IPS-15b (cell line): Measurements from ENCODE around the gene BARD1.
"Not testable (repeated sequence)": the region's sequence is repeated elsewhere in the genome, so short reads cannot be mapped to it uniquely, and the experiment has no call there.

Experiments
- H3K27me3 ChIP-seq: one replicate; pipeline ENCODE4 v1.6.1; 2013; ENCODE audit warnings: low read length; ENCODE audit not compliant: control insufficient read depth, insufficient read depth
- H3K36me3 ChIP-seq: one replicate; pipeline ENCODE4 v1.6.1; 2013; ENCODE audit warnings: low read length; ENCODE audit not compliant: control insufficient read depth, insufficient read depth
- H3K4me1 ChIP-seq: one replicate; pipeline ENCODE4 v1.6.1; 2013; ENCODE audit warnings: mild to moderate bottlenecking, low read length; ENCODE audit not compliant: control insufficient read depth, insufficient read depth
- H3K4me3 ChIP-seq: one replicate; pipeline ENCODE4 v1.5.1; 2013; ENCODE audit warnings: low read depth, low read length
- H3K9ac ChIP-seq: one replicate; pipeline ENCODE4 v1.6.1; 2013; ENCODE audit warnings: low read depth, mild to moderate bottlenecking, low read length
- H3K9me3 ChIP-seq: one replicate; pipeline ENCODE4 v1.6.1; 2013; ENCODE audit warnings: mild to moderate bottlenecking, low read length; ENCODE audit not compliant: control insufficient read depth, insufficient read depth

BARD1 gene

DNA sequence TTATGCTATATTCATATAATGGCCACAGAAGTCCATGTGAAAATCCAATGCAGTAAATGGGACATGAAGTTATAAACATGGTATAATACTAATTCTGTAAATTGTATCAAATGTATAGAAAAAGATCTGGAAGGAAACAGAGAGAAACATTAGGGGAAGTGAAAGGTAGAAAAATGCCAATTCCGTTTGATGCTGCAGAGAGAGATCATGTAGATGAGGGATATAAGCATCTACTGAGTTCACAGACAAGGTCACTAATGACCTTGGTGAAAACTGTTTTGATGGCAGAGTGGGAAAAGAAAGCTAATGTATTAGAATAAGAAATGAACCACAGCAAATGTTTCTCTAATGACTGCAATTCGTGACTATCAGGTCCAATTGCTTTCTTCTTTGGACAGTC, 56.0 kb downstream of the BARD1 start:
- H3K4me1 ChIP-seq = no peaks in the 10 kb centered on the region
- H3K9me3 ChIP-seq = no peaks in the 10 kb centered on the region
- no peak overlapping the region for H3K9ac ChIP-seq
- peaks cover 8% of the 10 kb centered on the region for H3K36me3 ChIP-seq
- no peaks in the 10 kb centered on the region for H3K27me3 ChIP-seq
- H3K4me3 ChIP-seq = no peak overlapping the region

DNA sequence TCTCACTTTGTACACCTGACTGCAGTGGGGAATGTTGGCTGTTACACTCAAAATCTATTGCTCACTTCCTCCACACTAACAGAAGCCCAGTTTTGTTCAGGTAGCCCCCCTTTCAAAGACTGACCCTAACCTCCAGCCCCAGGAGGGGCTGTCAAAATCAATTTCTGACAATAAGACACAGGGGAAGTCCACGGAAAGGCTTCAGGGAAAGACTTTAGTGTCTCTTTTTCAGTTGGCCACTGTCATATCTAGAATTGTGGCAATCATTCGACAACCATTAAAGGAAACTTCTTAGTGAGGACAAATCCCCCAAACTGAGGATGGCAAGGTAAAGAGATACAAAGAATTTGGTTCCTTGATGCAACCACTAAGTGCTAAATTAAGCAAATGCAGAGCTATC, 59.0 kb downstream of the BARD1 start:
- Histone ChIP-seq H3K9me3 (no peaks in the 10 kb centered on the region), H3K27me3 (no peaks in the 10 kb centered on the region), H3K36me3 (peaks cover 8% of the 10 kb centered on the region), H3K4me3 (no peak overlapping the region), H3K4me1 (no peaks in the 10 kb centered on the region), H3K9ac (no peak overlapping the region)

DNA sequence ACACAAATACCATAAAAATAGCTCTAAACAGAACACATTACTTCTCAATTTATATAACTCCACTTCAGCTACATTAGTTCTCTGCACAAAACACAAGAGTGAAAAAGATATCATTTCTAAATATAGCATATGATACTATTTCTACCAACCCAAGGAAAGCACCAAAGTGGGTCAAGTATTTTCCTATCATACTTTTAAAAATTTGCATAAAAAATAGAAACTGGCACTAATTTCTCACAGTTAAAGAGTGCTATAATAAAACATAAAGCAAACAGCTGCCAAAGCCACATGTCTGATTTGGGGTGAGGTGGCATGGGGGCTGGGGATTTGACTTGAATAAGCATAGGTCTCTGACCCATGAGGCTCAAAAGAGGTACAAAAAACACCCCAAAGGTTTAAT, 61.5 kb downstream of the BARD1 start:
- Histone ChIP-seq H3K36me3 (peaks cover 8% of the 10 kb centered on the region), H3K4me3 (no peak overlapping the region), H3K9ac (no peak overlapping the region), H3K4me1 (no peaks in the 10 kb centered on the region), H3K27me3 (no peaks in the 10 kb centered on the region), H3K9me3 (no peaks in the 10 kb centered on the region)

DNA sequence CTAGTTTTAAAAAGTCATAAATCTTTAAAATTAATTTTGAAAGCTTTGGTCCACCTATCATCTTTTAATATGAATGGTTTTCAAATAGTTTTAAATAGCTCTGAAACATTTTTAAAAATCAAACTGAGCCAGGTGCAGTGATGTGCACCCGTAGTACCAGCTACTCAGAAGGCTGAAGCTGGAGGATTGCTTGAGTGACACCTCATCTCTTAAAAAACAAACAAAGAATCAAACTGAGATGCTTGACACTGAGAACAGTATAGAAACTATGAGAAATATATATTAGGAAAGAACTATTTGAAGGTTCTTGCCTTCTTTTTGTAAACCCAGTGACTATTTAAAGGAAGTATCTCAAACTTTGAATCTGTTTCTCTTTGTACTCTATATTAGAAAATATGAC, 67.4 kb downstream of the BARD1 start:
- H3K4me3 ChIP-seq = no peak overlapping the region
- no peak overlapping the region for H3K9ac ChIP-seq
- H3K27me3 ChIP-seq = no peaks in the 10 kb centered on the region
- no peaks in the 10 kb centered on the region for H3K9me3 ChIP-seq
- no peaks in the 10 kb centered on the region for H3K36me3 ChIP-seq
- H3K4me1 ChIP-seq = no peaks in the 10 kb centered on the region

DNA sequence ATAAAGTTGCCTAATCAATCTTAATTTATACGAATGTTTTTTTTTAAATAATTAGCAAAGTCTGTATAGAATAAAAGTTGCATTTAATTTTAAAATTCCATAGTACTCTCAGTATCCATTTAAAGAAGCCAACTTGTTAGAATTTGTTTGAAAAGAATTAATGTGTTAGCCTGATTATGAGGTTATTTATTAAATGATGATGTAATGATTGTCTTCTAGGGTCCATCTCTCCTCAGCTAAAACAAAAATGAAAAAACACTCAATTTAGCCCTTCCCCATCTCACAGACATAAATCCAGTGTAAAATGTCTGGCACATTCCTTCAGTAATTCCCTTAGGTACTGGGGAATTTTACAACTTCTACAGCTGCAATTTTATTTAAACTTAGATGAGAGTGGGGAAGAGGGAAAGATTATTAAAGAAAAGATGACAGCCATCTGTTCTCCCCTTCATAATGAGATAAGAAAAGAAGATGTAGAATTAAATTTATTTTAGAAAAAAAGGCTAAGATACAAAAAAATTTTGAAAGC, 68.6 kb downstream of the BARD1 start:
- Histone ChIP-seq H3K27me3 (no peaks in the 10 kb centered on the region), H3K9me3 (no peaks in the 10 kb centered on the region), H3K9ac (no peak overlapping the region), H3K4me1 (no peaks in the 10 kb centered on the region), H3K4me3 (no peak overlapping the region), H3K36me3 (no peaks in the 10 kb centered on the region)

DNA sequence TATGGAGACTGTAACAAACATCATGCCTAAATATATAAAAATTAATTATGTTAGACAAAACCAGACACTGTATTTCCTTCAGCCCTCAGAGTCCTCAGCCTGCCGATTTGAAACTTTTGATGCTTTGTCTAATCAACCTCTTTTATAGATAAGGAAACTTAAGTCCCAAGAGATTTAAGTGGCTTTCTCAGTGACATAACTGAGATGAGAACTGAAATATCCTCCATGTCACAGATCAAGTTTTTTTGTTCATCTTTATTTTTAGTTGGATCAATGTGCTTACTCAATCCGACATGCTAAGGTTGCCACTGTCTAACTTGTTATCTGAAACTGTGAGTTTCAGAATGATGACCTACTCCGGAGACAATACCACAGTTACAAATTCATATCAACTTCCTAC, 72.3 kb downstream of the BARD1 start:
- H3K36me3 ChIP-seq = no peaks in the 10 kb centered on the region
- no peaks in the 10 kb centered on the region for H3K9me3 ChIP-seq
- H3K4me1 ChIP-seq = peaks cover 4% of the 10 kb centered on the region
- H3K27me3 ChIP-seq = no peaks in the 10 kb centered on the region
- no peak overlapping the region for H3K4me3 ChIP-seq
- no peak overlapping the region for H3K9ac ChIP-seq

DNA sequence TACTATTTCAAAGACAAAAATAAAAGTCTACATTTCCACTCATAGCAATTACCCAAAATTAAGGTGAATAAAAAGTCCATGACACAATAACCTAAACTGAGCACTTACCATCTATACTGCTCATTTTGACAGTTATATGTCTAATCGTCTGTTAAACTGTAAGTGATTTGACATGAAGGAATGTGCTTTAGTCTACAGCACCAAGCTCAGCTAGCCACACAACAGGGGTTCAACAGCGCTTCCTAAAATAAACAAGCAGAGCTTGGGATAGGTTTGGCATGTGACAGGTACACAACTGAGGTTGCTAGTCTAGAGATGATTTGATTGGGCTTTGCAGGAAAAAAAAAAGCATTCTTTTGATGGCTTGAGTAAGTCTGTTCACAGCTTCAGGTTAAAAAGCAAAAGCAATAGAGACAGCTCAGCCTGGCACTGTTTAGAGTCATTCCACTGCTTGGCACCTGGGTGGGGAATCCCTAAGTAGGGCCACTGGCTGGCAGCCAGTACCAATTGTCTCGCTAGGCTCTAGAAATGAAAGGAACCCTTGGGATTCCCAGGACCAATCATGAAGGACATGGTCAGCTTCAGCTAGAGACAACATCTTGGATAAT, 78.6 kb downstream of the BARD1 start:
- H3K9ac ChIP-seq = no peak overlapping the region
- peaks cover 6% of the 10 kb centered on the region for H3K4me1 ChIP-seq
- H3K4me3 ChIP-seq = no peak overlapping the region
- H3K36me3 ChIP-seq = peaks cover 5% of the 10 kb centered on the region
- H3K9me3 ChIP-seq = no peaks in the 10 kb centered on the region
- no peaks in the 10 kb centered on the region for H3K27me3 ChIP-seq

DNA sequence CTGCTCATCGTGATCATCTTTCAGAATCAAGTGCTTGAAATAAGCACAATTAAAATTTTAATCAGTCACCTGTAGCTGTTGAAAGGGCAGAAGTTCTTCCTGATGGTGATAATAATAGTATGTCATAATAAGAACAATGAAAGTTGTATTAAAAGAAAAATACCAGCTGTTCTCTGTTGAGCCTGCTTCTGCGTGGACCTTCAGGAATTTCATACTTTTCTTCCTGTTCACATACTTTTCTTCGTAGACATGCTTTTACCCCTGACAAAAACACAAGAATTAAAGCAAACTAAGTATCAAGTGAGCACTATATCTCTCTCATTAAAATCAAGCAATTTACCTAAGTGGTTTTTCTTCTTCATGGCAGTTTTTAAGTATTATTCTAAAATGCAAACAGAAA, 79.2 kb downstream of the BARD1 start:
- Histone ChIP-seq H3K9me3 (no peaks in the 10 kb centered on the region), H3K27me3 (no peaks in the 10 kb centered on the region), H3K9ac (no peak overlapping the region), H3K4me1 (peaks cover 3% of the 10 kb centered on the region), H3K36me3 (peaks cover 5% of the 10 kb centered on the region), H3K4me3 (no peak overlapping the region)

DNA sequence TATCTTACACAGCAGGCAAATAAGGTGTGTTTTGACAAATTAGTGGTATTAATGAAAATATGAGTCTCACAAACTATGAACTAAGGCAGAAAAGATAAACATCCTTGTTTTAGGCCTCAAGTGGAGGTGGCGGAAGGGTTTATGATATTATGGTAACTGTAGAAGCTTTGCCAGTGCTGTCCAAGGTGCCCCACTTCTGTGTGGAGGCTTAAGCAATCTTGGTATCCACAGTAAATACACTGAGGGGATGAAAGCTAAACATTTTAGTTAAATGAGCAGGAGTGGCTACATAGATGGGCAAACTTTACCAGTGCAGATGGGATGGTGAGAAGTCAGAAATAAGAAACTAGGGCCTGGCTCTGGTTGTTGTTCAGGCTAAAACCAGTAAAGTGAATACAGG, 84.7 kb downstream of the BARD1 start:
- peaks cover 5% of the 10 kb centered on the region for H3K36me3 ChIP-seq

DNA sequence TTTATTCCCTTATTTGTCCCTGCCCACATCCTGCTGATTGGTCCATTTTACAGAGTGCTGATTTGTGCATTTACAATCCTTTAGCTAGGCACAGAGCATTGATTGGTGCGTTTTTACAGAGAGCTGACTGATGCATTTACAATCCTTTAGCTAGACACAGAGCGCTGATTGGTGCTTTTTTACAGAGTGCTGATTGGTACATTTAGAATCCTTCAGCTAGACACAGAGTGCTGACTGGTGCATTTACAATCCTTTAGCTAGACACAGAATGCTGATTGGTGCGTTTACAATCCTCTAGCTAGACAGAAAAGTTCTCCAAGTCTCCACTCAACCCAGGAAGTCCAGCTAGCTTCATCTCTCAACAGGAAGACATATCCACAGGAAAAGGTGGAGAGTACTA, 91.6 kb downstream of the BARD1 start:
- H3K9ac ChIP-seq, H3K27me3 ChIP-seq, H3K4me3 ChIP-seq, H3K36me3 ChIP-seq, H3K4me1 ChIP-seq, H3K9me3 ChIP-seq: not testable (repeated sequence)

More for the DNA sequence above, 84.7 kb downstream of the BARD1 start:
- no peaks in the 10 kb centered on the region for H3K27me3 ChIP-seq
- H3K9ac ChIP-seq = no peak overlapping the region
- peaks cover 2% of the 10 kb centered on the region for H3K4me1 ChIP-seq
- no peaks in the 10 kb centered on the region for H3K9me3 ChIP-seq
- H3K4me3 ChIP-seq = no peak overlapping the region

DNA sequence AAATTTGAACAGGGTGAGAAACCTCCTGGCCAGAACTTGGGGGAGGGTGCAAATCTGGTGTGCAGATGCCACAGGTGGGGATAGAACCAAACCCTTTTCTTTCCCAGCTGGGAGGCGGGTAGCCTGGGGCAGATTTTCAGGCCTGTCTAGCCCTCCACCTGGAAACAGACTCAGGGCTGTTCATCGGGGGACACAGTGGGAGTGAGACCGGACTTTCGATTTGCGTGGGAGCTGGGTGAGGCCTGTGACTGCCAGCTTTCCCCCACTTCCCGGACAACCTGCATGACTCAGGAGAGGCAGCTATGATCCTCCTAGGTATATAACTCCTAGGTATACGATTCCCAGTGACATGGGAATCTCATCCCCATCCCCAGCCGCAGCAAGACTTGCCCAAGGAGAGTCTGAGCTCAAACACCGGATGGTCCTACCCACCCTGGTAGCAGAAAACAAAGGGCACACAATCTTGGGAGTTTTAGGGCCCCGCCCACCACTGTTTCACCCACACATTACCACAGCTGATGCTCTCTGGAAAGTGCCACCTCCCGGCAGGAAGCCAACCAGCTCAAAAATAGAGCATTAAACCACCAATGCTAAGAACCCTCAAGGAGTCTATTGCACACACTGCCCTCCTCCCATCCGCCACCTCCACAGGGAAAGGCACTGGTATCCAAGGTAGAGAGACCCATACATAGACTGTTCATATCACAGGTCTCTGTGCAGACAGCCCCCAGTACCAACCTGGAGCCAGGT, 92.5 kb downstream of the BARD1 start:
- H3K4me1 ChIP-seq = no peaks in the 10 kb centered on the region
- H3K9me3 ChIP-seq = no peaks in the 10 kb centered on the region
- peaks cover 5% of the 10 kb centered on the region for H3K36me3 ChIP-seq
- no peaks in the 10 kb centered on the region for H3K27me3 ChIP-seq
- no peak overlapping the region for H3K9ac ChIP-seq
- H3K4me3 ChIP-seq = no peak overlapping the region

DNA sequence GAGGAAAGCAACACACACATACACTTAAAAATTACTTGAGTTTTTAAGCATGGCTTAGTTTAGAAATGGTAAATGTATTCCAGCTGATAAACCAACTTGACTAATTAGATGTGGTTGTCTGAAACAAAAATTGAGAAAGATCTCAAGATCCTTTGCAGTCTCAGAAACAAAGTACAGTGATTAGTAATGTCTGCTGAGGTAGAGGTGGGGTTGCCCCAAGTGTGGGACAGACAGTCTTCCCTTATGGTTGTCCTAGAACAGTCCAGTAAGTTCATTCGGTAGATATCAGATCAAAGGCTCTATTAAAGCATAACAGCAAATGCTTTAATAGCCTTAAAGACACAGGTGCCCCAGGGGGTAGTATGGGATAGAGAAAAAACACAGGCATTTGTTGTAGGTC, 94.5 kb downstream of the BARD1 start:
- Histone ChIP-seq H3K4me3 (no peak overlapping the region), H3K36me3 (peaks cover 5% of the 10 kb centered on the region), H3K27me3 (no peaks in the 10 kb centered on the region), H3K9me3 (no peaks in the 10 kb centered on the region), H3K4me1 (no peaks in the 10 kb centered on the region), H3K9ac (no peak overlapping the region)
